Stimulated activated CD4-positive, alpha-beta T cell treated with anti-CD3 and anti-CD28 coated beads, Interleukin-15, amount 100 ng/mL, for 24 hours (primary cell): ENCODE measurements around the gene HOXC9.

Experiments used
- DNase-seq: peaks from one replicate; pipeline ENCODE4 v3.0.0-alpha.2; 2020

HOXC9 gene

DNA sequence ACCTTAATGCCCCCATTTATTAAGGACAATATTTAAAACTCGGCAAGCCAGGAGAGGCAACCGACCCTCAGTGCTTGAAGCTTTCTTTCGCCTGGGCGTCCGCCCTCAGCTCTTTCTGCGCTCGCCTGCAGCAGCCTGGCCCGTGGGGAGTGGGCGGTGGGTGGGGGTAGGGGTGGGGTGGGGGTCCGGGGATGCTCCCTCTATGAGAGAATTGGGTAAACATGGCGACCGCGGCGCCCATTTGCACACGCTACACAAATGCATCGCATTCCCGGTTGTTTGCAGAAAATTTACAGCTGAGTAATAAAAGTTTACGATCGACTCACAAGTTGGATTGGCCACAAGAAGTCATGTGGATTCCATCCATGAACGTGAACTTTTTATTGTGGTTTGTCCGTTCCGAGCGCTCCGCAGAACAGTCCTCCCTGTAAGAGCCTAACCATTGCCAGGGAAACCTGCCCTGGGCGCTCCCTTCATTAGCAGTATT lies 16.6 kb downstream of the HOXC9 start:
- DNase-seq, result no peak

DNA sequence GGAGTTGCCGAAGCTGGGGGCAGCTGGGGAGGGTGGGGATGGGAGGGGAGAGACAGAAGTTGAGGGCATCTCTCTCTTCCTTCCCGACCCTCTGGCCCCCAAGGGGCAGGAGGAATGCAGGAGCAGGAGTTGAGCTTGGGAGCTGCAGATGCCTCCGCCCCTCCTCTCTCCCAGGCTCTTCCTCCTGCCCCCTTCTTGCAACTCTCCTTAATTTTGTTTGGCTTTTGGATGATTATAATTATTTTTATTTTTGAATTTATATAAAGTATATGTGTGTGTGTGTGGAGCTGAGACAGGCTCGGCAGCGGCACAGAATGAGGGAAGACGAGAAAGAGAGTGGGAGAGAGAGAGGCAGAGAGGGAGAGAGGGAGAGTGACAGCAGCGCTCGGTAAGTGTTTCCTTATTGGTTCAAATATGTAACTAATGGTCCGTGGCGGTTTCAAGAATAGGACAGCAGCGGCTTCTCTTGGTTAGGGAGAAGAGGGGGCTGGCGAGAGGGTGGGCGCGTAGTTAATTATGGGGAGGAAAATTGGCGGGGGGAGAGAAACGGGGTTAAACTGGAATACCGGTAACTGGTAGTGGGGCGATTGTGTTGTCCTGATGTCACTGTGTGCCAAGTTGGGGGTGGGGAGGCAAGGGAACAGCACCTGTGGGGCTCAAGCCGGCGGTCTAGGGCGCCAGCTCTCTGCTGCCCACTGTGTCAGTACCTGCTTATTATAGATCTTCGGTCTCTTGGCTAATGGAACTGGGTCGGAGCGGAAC lies 17.2 kb downstream of the HOXC9 start:
- DNase-seq, result no peak

DNA sequence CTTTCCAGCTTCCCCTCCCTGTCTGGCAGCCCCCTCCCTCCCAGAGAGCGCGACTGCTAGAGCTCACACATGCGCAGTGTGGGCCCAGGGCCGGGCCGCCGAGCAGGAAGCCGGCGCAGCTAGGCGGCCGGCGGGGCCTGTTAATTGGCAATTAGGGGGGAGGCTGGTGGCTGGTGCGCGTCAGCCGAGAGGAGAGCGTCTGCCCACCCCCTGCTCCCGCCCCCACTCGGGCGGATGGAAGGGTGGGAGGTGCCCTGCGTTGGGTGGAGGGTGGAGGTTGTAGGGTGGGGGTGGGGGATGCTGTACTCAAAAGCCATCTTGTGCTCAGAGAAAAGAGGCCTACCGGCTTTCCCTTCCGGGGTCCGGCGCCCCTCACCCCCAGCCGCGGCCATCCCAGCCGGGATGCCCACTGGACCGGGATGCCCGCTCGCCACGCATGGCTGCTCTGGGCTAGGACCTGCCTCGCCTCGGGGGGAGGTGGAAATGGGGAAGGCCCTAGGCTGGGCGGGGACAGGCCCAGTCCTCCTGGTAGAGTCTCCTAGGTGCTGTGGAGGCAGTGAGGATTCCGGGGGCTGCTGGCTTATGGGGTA lies 18.0 kb downstream of the HOXC9 start:
- DNase-seq, result peak; percentile 80

DNA sequence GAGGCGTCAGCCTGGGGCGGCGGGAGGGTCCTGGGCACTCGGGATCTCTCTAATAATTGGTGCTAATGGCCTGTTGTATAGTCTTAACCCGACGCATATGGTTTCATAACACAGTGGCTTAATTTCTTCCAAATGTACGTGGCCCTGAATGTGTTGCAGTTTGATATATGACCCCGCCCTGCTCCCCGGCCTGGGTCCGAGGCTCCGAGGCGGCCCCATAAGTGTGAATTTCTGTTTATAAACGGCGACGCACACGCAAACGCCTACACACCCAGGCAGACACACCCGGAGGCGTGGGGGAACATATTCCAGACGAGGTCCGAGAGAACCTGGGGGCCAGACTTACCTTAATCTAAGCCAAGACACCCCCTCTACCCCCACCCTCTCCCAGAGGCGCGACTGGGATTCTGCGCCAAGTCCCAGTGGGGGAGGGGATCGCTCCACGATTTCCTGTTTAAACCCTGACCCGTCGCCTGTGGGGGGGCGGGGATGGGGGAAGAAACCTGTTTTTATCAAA lies 18.6 kb downstream of the HOXC9 start:
- no peak for DNase-seq

DNA sequence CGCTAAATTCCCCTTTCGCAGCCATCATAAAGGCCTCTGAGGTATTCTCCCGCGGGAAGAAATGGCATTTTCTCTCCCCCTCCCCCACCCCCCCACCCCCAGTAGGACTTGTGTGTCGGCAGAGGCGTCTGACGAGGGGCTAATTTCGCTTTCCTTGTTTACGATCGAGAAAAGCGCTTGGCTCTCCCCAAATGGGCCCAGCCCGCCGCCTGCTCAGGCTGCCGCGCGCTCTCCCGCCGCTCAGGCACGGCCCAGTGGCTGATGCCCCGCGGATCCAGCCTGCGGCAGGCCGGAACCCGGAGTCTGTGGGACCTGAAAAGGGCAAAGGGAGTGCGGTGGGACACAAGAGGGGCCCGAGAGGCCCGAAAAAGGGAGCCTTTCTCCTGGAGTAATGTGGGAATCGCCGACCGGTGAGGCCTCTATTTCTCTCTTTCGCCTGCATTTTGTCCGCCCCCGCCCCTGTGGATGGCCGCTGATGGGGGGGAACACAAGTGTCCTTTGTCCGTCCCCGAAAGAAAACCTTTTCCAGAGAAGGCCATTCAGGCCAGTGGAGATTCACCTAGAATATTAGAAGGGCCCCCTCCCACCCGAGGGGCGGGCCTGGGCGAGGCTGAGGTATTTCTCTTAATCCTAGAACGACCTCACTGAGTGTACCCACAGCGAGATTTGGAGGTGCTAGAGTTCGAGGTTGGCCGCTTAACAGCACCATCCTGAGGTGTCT lies 19.3 kb downstream of the HOXC9 start:
- DNase-seq, result no peak

DNA sequence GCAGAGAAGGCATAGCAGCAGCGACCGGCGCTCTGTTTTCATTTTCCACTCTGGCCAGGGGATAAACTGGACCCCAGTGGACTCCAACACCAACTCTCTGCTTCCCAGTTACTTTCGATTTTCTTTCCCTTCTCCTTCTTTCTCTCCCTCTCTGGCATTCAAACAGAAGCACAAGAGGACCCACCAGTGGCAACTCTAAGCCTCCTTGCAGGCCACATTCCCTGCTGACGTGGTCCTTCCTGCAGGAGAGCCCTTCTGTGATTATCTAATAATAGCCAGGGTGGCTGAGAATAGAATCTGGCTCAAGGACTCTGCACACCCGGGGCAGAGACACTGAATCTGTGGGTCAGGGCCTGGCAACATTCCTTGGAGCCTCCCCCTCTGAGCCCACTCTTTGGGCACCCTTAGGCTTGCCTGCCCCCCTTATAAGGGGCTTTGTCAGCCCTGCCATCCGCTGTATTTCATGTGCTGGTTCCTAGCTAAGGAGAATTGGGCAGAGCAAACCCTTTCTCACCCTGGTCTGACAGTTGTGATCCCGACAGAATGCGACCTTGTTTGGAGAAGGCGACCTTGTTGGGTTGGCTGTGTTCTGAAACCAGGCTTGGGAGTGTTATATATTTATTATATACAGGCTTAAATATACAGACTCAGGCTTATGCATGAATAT lies 20.1 kb downstream of the HOXC9 start:
- DNase-seq, result no peak

DNA sequence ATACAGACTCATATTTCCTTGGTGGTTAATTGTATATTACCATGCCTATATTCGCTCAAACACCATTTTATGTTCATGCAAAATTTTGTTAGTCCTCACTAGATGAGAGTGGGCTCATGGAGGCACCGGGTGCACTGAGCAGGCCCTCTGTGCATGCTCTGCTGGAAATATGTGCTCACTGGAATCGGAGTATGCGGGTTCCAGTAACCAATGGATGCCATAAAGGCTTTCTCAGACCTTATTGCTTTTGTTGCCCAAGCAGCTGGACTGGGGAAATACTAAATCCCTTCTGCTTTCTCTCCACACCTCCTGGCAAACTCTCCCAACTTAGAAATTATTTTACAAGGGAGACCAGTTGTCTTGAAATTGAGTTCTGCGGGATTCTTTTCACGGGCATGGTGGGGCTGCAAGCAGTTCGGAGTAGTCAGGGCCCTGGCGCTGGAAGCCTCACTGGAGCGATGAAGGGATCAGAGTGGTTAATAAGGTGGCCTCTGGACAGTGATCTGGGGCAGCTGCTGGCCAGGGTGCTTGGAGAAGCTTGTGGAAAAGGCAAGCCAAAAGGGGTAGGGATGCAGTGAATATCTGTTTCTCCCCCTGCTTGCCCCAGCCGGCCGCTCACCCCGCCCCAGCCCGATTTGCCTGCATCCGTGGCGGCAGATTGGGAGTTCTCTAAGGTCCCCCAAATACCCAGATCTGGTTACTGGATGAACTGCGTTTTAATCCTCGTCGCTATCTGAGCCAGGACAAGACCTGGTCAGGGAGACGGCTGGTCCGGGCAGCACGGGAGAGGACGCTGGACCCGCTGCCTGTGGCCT lies 20.8 kb downstream of the HOXC9 start:
- DNase-seq, result no peak

DNA sequence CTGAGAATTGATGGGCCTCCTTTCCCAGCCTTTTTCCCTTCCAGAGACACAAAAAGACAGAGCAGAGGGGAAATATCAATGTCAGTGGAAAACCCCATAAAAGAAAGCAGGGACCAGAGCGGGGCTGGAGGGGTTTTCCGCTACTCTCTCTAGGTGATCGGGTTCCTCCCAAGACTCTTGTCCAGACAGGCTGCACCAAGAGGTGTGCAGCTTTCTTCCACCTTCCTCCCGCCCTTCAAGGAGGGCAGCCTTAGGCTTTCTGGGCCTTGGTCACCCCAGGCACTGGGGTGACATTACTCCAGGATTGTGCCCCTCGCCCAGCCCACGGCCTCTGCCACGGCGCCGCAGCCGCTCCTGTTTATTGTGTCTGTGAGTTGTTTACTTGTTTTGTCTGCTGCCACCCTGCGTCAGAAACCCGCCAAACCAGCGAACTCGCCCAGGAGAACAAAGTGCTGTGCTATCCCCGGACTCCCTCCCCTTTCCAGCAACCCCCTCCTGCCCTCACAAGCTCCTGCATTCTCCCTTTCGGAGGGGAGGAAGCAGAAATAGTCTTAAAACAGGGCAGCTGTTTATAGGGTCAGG lies 21.6 kb downstream of the HOXC9 start:
- DNase-seq, result no peak

DNA sequence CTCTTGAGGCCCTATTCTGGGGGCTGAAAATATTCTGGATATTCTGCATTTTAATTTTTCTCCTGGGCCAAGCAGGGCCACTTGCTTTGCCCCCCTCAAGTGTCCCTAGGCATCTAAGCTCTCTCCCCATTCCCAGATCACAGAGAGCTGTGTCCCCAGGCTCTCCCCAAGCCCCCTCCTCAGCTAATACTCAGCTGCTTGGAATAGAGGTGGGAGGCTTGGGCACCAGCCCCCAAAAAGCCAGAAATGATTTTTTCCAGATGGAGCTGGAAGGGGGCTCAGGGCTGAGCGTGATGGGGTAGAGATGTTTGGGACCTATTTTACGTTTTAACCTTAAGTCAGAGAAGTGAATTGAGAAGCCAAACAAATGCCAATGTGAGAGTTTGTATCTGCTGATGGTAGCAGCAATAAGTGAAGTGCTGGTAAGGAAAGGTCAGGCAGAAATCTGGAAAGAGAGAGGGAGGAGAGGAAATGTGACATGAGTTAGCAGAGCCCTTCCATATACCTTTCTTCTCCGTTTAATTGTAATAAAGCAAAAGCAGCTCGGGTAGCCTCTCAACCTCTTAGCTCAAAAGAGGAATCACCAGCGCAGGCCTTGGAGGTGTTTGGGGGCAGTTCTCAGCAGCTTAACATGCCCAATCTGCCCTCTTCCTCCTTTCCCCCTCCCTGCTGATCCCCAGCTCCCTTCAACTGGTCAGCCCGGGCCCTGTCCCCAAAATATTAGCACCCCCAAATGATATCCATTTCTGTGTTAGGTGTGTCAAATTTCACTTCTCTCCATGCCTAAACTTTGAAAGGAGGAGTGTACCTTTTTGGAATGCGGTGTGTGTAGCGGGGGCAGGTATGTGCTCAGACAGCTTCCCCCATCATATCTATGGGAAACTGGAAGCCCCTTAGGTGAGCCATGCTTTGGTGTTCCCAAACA lies 23.3 kb downstream of the HOXC9 start:
- DNase-seq, result no peak

DNA sequence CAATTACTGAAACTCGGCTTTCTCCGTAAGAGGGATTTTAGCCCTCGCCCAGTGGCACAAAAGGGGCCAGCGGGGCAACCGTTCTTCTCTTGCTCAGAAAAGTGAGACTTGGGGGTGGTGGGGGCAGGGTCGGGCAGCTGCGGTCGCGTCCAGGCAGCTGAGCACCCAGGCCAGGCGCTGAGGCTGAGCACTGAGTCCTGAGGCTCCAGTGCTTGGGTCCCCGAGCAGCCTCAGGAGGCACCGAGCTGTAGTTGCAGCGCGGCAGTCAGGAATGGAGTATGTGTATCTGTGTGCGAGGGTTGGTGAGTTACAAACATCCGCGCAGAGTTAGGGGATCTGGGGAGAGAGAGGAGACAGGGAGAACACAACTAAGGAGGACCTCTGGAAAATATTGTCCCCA lies 24.2 kb downstream of the HOXC9 start:
- DNase-seq, result no peak

DNA sequence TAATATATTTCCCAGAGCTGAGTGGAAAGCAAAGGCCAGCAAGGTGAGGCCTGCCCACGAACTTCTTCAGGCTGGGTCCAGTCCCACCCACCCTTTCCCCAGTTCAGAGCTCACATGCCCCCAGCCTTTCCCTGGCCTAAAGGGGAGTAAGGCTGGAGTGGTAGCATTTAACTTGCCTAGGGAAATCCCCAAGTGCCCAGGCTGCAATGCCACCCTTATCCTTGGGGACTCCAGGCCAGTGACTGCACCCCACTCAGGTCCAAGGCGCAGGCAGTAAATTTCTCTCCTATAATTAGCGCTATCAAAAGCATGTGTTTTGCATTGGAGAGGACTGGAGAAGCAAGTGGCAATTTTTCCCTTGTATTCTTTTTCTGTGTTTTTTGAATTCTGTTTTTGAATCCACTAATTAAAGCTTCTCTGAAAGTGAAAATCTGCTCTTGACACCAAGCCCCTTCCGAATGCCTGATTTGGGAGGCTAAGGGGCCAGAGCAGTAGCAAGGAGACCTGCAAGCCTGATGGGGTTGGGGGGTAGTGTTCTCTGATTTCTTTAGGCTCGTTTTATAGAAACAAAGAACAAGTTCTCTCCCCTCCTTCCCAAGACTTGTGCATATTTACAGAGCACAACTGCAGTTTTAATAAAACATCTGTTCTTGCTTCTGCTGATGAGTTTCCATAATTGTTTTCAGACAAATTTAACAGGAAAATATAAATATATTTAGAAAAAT lies 24.8 kb downstream of the HOXC9 start:
- no peak for DNase-seq

DNA sequence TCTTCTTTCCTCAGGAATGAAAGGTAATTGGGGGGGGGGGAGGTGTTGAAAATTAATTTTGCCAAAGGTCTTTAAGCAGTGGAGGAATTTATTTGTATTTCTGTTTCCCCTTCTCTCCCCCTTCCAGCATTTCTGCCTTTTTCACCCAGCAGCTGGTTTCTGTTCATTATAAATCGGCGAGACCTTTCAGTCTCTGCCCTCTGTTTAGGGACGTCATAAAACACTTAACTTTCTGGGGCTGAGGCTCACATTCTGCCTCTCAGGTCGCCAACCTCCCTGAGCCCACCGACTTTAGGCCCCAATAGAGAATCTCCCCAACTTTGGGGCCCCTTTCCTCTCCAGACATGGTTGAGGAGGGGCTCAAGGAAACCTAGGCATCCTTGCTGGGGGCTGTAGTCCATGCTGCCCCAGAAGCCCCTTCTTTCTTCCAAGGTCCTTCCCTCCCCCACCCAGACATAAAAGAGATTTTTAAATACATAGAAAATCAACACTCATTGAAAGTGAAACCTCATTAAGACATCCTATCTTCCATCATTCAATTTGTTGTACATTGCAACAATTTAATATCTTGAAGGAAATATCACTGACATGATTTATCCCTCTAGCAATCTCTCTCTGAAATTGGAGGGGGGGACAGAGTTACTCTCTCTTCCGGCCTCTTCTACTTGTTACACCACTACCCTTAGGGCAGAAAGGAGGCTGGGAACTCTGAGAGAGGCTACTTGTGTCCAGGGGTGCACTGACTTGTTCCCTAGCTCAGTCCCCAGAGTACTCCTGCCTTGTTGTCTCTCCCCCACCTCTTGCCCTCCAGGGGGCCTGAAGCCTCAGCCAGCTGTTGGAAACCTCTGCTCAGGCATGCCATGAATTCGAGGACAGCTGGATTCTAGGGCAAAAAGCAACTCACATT lies 25.8 kb downstream of the HOXC9 start:
- DNase-seq, result no peak

DNA sequence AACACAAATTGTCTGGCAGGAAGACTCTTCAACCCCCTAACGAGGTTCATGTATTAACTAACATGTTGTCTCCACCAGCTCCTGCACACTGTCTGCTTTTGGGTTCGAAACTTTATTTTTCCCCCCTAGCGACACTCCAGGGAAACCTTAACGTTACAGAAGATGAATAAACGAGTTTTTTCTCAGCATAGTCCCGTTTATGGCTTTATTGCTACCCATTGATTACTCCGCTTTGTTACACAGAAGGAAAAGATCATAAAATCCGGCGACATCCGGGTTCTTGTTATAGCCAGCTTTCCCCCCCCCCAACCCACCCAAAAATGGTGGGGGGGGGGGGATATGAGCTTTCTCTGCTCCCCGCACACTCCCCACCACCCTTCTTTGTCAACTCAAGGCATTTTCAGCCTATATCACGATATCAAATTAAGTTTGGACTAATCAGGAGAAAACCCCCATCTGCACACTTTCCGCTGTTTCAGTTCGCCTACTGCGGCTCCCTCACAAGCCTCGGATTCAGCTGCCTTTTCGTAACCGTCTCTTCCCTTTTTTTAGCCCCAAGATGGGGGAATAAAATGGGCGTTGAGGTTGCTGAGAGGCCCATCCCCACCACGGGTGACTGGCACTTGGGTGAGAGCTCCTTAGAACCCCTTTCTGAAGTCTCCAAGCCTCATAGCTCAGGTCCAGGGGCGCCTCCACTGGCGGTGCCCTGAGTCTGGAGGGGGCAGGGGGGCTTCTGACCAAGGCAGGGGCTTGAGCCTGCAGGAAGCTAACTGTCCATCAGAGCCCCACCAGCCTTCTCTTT lies 26.9 kb downstream of the HOXC9 start:
- DNase-seq, result no peak

DNA sequence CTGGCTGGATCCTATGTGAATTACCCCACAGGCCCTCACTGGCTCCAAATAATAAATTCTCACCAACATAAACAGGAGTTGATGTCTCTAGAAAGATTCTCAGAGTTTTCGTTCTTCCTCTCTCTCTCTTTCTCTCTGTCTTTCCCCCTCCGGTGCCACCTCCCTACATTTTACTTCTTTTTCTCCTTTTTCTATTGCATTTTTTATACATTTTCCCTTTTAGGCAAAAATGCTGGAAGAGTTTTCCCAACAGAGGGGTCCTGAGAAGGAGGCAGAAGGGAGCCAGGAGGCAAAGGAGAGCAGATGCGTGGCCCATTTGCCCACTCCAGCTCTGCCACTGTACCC lies 27.5 kb downstream of the HOXC9 start:
- DNase-seq, result no peak

DNA sequence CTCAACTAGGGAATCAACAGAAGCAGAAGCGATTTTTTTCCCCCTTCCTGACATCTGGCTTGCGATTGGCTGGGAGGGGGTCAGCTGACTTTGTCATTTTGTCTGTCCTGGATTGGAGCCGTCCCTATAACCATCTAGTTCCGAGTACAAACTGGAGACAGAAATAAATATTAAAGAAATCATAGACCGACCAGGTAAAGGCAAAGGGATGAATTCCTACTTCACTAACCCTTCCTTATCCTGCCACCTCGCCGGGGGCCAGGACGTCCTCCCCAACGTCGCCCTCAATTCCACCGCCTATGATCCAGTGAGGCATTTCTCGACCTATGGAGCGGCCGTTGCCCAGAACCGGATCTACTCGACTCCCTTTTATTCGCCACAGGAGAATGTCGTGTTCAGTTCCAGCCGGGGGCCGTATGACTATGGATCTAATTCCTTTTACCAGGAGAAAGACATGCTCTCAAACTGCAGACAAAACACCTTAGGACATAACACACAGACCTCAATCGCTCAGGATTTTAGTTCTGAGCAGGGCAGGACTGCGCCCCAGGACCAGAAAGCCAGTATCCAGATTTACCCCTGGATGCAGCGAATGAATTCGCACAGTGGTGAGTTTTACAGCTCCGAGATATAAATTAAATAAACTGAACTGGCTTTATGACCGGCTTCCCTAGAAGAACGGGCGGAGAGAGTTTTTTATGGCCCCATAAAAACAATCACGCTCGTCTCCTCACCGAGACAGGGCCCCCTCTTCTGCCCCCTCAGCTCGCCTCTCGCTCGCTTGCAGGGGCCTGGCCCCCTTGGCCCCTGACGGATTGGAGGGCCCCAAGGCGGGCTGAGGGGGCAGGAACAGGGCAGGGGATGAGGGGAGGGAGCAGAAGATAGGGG lies 28.6 kb downstream of the HOXC9 start, which contains the start of gene HOXC6:
TSS of gene HOXC6 (plus strand) at position 127 of the 888 bp plus-strand sequence. CDS start at position 209, 82 bp downstream.
- DNase-seq, result no peak

DNA sequence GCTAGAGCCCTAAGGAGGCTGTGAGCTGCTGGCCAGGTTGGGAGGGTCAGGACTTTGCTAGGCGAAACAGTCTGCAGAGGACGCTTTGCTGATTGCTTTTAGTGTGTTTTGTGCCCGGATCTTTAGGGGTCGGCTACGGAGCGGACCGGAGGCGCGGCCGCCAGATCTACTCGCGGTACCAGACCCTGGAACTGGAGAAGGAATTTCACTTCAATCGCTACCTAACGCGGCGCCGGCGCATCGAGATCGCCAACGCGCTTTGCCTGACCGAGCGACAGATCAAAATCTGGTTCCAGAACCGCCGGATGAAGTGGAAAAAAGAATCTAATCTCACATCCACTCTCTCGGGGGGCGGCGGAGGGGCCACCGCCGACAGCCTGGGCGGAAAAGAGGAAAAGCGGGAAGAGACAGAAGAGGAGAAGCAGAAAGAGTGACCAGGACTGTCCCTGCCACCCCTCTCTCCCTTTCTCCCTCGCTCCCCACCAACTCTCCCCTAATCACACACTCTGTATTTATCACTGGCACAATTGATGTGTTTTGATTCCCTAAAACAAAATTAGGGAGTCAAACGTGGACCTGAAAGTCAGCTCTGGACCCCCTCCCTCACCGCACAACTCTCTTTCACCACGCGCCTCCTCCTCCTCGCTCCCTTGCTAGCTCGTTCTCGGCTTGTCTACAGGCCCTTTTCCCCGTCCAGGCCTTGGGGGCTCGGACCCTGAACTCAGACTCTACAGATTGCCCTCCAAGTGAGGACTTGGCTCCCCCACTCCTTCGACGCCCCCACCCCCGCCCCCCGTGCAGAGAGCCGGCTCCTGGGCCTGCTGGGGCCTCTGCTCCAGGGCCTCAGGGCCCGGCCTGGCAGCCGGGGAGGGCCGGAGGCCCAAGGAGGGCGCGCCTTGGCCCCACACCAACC lies 29.8 kb downstream of the HOXC9 start:
- no peak for DNase-seq
